UCSD-AML1 (cell line): ENCODE data around the gene UTP11.

Experiments used
- DNase-seq: peaks from one replicate; lab custom pipeline; 2025; ENCODE audit not compliant: unreplicated experiment; lab: John Stamatoyannopoulos, UW

The UTP11 gene

GRCh38 chr1:38003261-38004250 lies 9.0 kb upstream of the UTP11 start:
- no peak for DNase-seq

- DNase-seq = no peak
Measured at GRCh38 chr1:38004284-38005108, 8.0 kb upstream of the UTP11 start.

- peak; percentile 85 for DNase-seq
Measured at GRCh38 chr1:38005195-38006007, 7.1 kb upstream of the UTP11 start, which contains the start of gene FHL3. TSS of gene FHL3 (minus strand) at chr1:38005514. CDS start at chr1:37999412, 6,102 bp downstream.

- DNase-seq = peak; percentile 51
Measured at GRCh38 chr1:38006008-38006828, 6.3 kb upstream of the UTP11 start.

GRCh38 chr1:38009088-38009840 lies 3.3 kb upstream of the UTP11 start:
- DNase-seq = peak; percentile 70

GRCh38 chr1:38009841-38010180 lies 2.7 kb upstream of the UTP11 start:
- DNase-seq = no peak

GRCh38 chr1:38013227-38013622 lies 691 bp downstream of the UTP11 start:
- DNase-seq = no peak

- no peak for DNase-seq
Measured at GRCh38 chr1:38014171-38014570, 1.6 kb downstream of the UTP11 start.

- DNase-seq = no peak
Measured at GRCh38 chr1:38014724-38015424, 2.3 kb downstream of the UTP11 start.

GRCh38 chr1:38015978-38016725 lies 3.6 kb downstream of the UTP11 start:
- no peak for DNase-seq

- DNase-seq = no peak
Measured at GRCh38 chr1:38018864-38019343, 6.4 kb downstream of the UTP11 start.

- no peak for DNase-seq
Measured at GRCh38 chr1:38020396-38020795, 7.9 kb downstream of the UTP11 start.

- DNase-seq = no peak
Measured at GRCh38 chr1:38021969-38022368, 9.4 kb downstream of the UTP11 start.

- DNase-seq = no peak
Measured at GRCh38 chr1:38022810-38023209, 10.3 kb downstream of the UTP11 start.

GRCh38 chr1:38025233-38025632 lies 12.7 kb downstream of the UTP11 start:
- no peak for DNase-seq

- no peak for DNase-seq
Measured at GRCh38 chr1:38025664-38026063, 13.1 kb downstream of the UTP11 start.

GRCh38 chr1:38026592-38027200 lies 14.2 kb downstream of the UTP11 start:
- peak; percentile 48 for DNase-seq
